IMR-90 (cell line): ENCODE data around the gene SOX5.

Experiments
- CTCF ChIP-seq: conservative IDR thresholded peaks from 2 replicates; pipeline ENCODE4 v1.5.1; 2012; ENCODE audit warnings: mild to moderate bottlenecking, low read depth, low read length, improper control_type of control experiment
- FOS ChIP-seq: fragments of 150-350 bp; IDR thresholded peaks from 2 replicates; pipeline ENCODE4 v1.6.1; 2016; ENCODE audit warnings: low read depth, low read length
- MXI1 ChIP-seq: IDR thresholded peaks from 2 replicates; pipeline ENCODE4 v1.6.1; 2012; ENCODE audit warnings: low read depth, mild to moderate bottlenecking, low read length, moderate library complexity, borderline replicate concordance
- POLR2A ChIP-seq: IDR thresholded peaks from 2 replicates; pipeline ENCODE4 v1.6.1; 2012; ENCODE audit warnings: mild to moderate bottlenecking, low read depth, low read length
- RAD21 ChIP-seq: IDR thresholded peaks from 2 replicates; pipeline ENCODE4 v1.6.1; 2012; ENCODE audit warnings: low read length, improper control_type of control experiment
- RFX5 ChIP-seq: IDR thresholded peaks from 2 replicates; pipeline ENCODE4 v1.8.0; 2012; ENCODE audit warnings: low read depth, mild to moderate bottlenecking, low read length, moderate library complexity
- TF ChIP-seq, protein P1 (sequence below): fragments of 150-350 bp; IDR thresholded peaks from 2 replicates; pipeline ENCODE4 v1.6.1; 2016; ENCODE audit warnings: low read depth, mild to moderate bottlenecking, low read length, moderate library complexity, borderline replicate concordance

DNA sequence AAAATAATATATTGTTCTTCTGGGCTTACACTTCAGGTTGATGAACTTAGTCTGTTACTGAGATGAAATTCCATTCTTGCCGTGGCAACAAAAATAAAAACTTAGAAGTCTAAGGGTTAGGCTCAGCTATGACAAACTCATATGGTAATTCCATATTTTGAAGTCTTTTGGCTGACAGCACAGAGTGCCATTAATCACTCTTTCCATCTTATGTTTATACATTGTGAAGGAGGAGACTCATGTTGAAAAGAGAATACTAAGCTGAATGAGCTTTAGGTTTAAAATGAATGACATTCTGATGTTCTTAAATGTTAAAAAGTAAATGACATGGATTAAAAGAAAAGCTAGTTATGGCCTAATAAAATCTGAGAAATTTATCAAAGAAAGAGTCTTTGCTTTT lies 291.9 kb downstream of the SOX5 start:
- TF ChIP-seq, protein P1, sequence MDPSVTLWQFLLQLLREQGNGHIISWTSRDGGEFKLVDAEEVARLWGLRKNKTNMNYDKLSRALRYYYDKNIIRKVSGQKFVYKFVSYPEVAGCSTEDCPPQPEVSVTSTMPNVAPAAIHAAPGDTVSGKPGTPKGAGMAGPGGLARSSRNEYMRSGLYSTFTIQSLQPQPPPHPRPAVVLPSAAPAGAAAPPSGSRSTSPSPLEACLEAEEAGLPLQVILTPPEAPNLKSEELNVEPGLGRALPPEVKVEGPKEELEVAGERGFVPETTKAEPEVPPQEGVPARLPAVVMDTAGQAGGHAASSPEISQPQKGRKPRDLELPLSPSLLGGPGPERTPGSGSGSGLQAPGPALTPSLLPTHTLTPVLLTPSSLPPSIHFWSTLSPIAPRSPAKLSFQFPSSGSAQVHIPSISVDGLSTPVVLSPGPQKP: no peak
- TF ChIP-seq MXI1 (no peak), RFX5 (no peak), POLR2A (no peak), CTCF (no peak), FOS (no peak), RAD21 (no peak)
